Type B pancreatic cell (in vitro differentiated cells): ENCODE measurements around the gene WDFY4. TPM values are rescaled to one million over a fixed set of nuclear protein-coding genes. Genes with fewer than 3 reads are reported as not detected.

Experiments
- DNase-seq: peaks from one replicate; pipeline ENCODE4 v3.0.0; 2021; ENCODE audit warnings: mixed read lengths; ENCODE audit not compliant: unreplicated experiment; ENCODE audit errors: extremely low spot score
- H3K27ac Mint-ChIP-seq: 2 replicates; pipeline ENCODE4 v1.8.0; 2021; ENCODE audit warnings: mild to moderate bottlenecking, mixed read lengths
- H3K27me3 Mint-ChIP-seq: 2 replicates; pipeline ENCODE4 v1.8.0; 2021; ENCODE audit warnings: mixed read lengths
- H3K36me3 Mint-ChIP-seq: 2 replicates; pipeline ENCODE4 v1.8.0; 2021; ENCODE audit warnings: mixed read lengths
- H3K4me1 Mint-ChIP-seq: one replicate; pipeline ENCODE4 v1.8.0; 2021; ENCODE audit warnings: mixed read lengths; ENCODE audit not compliant: unreplicated experiment
- H3K4me3 Mint-ChIP-seq: 2 replicates; pipeline ENCODE4 v1.8.0; 2021; ENCODE audit warnings: mild to moderate bottlenecking, mixed read lengths
- H3K9me3 Mint-ChIP-seq: 2 replicates; pipeline ENCODE4 v1.8.0; 2021; ENCODE audit warnings: mixed read lengths
- CTCF ChIP-seq: fragments of 200-600 bp; sonication (generic); conservative IDR thresholded peaks from 2 replicates; pipeline ENCODE4 v1.5.0; 2021; ENCODE audit warnings: antibody characterized with exemption, mild to moderate bottlenecking
- total RNA-seq: library from RNA; stranded (reverse); gene quantifications from 2 replicates; pipeline ENCODE4 v1.2.1, GENCODE V29; 2021; ENCODE audit warnings: low replicate concordance

WDFY4 gene
- total RNA-seq, 1 donor from 2014 or later, result 0.05 TPM

GRCh38 chr10:48834189-48834965 lies 149.7 kb downstream of the WDFY4 start:
- H3K27me3 Mint-ChIP-seq, result peaks cover 2% of the 10 kb centered on the region
- DNase-seq, result no peak
- H3K4me3 Mint-ChIP-seq, result no peak overlapping the region
- H3K27ac Mint-ChIP-seq, result no peak overlapping the region
- no peaks in the 10 kb centered on the region for H3K36me3 Mint-ChIP-seq
- peaks cover 10% of the 10 kb centered on the region for H3K4me1 Mint-ChIP-seq
- H3K9me3 Mint-ChIP-seq, result no peaks in the 10 kb centered on the region
- no peak for TF ChIP-seq CTCF

DNA sequence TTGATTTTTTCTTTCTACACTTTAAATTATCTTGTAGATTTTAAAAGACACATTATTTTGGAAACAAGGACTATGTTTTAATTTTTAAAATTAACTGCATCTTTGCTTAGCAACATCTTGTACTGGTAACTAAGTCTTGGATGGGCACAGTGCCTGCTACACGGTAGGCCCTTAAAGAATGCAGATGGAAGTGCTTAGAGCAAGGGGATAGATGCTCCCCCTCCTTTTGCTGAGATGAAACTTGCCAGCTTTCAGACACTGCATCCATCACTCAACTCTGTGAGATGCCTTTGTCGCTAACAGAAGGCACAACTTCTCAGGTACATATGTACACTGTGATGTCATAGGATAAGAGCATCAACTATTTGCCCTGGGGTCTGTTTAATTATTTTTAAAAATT lies 151.1 kb downstream of the WDFY4 start:
- peaks cover 12% of the 10 kb centered on the region for H3K4me1 Mint-ChIP-seq
- H3K9me3 Mint-ChIP-seq, result no peaks in the 10 kb centered on the region
- H3K4me3 Mint-ChIP-seq, result no peak overlapping the region
- H3K27me3 Mint-ChIP-seq, result peaks cover 2% of the 10 kb centered on the region
- DNase-seq, result no peak
- H3K36me3 Mint-ChIP-seq, result no peaks in the 10 kb centered on the region
- H3K27ac Mint-ChIP-seq, result no peak overlapping the region
- no peak for TF ChIP-seq CTCF

DNA sequence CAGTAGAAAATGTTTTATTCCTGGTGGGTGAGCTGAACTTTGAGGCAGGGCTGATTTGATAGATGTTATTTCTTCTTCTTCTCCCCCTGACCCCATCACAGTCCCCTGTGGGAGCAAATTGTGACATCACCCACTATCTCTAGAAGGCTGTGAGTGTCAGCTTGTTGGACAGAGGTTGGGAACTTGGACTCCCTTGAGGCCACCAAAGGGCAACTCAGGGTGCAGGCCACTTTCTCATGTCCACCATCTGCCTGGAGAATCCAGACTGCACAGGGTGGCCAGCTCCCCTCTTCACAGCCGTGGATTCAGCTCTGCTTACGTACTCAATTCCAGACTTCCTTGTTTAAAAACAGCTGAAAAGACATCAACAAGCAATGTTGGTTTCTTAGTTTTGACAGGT lies 151.9 kb downstream of the WDFY4 start:
- H3K27ac Mint-ChIP-seq, result no peak overlapping the region
- peaks cover 12% of the 10 kb centered on the region for H3K4me1 Mint-ChIP-seq
- no peak for TF ChIP-seq CTCF
- no peak for DNase-seq
- H3K27me3 Mint-ChIP-seq, result peaks cover 2% of the 10 kb centered on the region
- H3K4me3 Mint-ChIP-seq, result no peak overlapping the region
- no peaks in the 10 kb centered on the region for H3K36me3 Mint-ChIP-seq
- no peaks in the 10 kb centered on the region for H3K9me3 Mint-ChIP-seq

DNA sequence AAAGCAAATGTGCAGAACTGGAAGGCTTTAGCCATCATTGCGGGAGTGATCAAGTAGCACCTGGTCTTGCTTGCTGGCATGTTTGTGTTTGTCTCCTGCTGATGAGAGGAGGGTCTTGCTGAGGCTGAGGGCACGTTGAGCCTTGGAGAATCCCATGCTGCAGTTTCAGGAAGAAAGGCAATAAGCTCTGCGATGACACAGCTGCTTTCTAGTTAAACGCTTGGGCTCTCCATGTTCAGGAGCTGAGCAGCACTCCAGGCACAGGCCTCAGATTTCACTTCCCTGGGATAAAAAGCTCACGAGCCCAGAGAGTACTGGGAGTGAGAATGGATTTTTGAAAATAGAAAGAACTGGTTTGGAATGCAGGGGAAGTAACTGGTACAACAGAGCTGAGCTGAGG lies 154.2 kb downstream of the WDFY4 start:
- DNase-seq, result no peak

GRCh38 chr10:48839809-48840679 lies 155.4 kb downstream of the WDFY4 start:
- no peak overlapping the region for H3K27ac Mint-ChIP-seq

More for the DNA sequence above, 154.2 kb downstream of the WDFY4 start:
- Mint-ChIP-seq H3K27me3 (peaks cover 5% of the 10 kb centered on the region), H3K4me3 (no peak overlapping the region), H3K36me3 (no peaks in the 10 kb centered on the region), H3K4me1 (peaks cover 12% of the 10 kb centered on the region), H3K9me3 (no peaks in the 10 kb centered on the region), H3K27ac (no peak overlapping the region)
- TF ChIP-seq CTCF, result no peak

More at GRCh38 chr10:48839809-48840679, 155.4 kb downstream of the WDFY4 start:
- peaks cover 8% of the 10 kb centered on the region for H3K27me3 Mint-ChIP-seq
- TF ChIP-seq CTCF, result no peak
- peaks cover 12% of the 10 kb centered on the region for H3K4me1 Mint-ChIP-seq
- H3K9me3 Mint-ChIP-seq, result no peaks in the 10 kb centered on the region
- DNase-seq, result no peak
- H3K36me3 Mint-ChIP-seq, result no peaks in the 10 kb centered on the region
- H3K4me3 Mint-ChIP-seq, result no peak overlapping the region
